K562 (cell line): ENCODE results near the gene LY6G6F. TPM values are rescaled to one million over a fixed set of nuclear protein-coding genes. Genes with fewer than 3 reads are reported as not detected.
A peak's percentile ranks its signal among the peaks of the same experiment; 100 is the strongest.

Experiments
- ARHGAP35 ChIP-seq: fragments of 450-650 bp; IDR thresholded peaks from 2 replicates; pipeline ENCODE4 v1.6.1; 2018; ENCODE audit not compliant: partially characterized antibody
- CREB3 ChIP-seq: fragments of 450-650 bp; conservative IDR thresholded peaks from 2 replicates; pipeline ENCODE4 v1.6.1; 2016; ENCODE audit warnings: missing genetic modification characterization, low read depth, mild to moderate bottlenecking, missing compliant biosample characterization, moderate library complexity
- E2F3 ChIP-seq: fragments of 250-450 bp; sonication (Bioruptor Pico); IDR thresholded peaks from 2 replicates; pipeline ENCODE4 v1.4.0; 2020; ENCODE audit warnings: mild to moderate bottlenecking
- EP400 ChIP-seq: fragments of 450-650 bp; IDR thresholded peaks from 2 replicates; pipeline ENCODE4 v1.6.1; 2017; ENCODE audit warnings: antibody characterized with exemption, mild to moderate bottlenecking, moderate library complexity
- FOXO4 ChIP-seq: fragments of 450-650 bp; formaldehyde crosslinking; IDR thresholded peaks from 2 replicates; pipeline ENCODE4 v1.4.0; 2020; ENCODE audit warnings: mild to moderate bottlenecking, moderate library complexity
- ILF3 ChIP-seq: fragments of 450-650 bp; IDR thresholded peaks from 2 replicates; pipeline ENCODE4 v1.6.1; 2018; ENCODE audit warnings: antibody characterized with exemption, mild to moderate bottlenecking, moderate library complexity, borderline replicate concordance
- NFE2 ChIP-seq: IDR thresholded peaks from 2 replicates; pipeline ENCODE4 v1.6.1; 2014; ENCODE audit warnings: antibody characterized with exemption, low read depth
- PCBP1 ChIP-seq: fragments of 200-400 bp; formaldehyde crosslinking; IDR thresholded peaks from 2 replicates; pipeline ENCODE4 v1.6.1; 2018; ENCODE audit warnings: mild to moderate bottlenecking, low read depth, low read length; ENCODE audit not compliant: poor library complexity, severe bottlenecking
- ZKSCAN8 ChIP-seq: fragments of 200-800 bp; sonication (Bioruptor generic); IDR thresholded peaks from 2 replicates; pipeline ENCODE4 v1.6.1; 2016; ENCODE audit warnings: missing genetic modification characterization, missing compliant biosample characterization
- ZNF174 ChIP-seq: fragments of 250-450 bp; sonication (Bioruptor Pico); IDR thresholded peaks from 2 replicates; pipeline ENCODE4 v1.4.0; 2020; ENCODE audit warnings: mild to moderate bottlenecking
- ZNF274 ChIP-seq: IDR thresholded peaks from 2 replicates; pipeline ENCODE4 v1.6.1; 2011; ENCODE audit warnings: low read depth, mild to moderate bottlenecking, low read length, moderate library complexity, borderline replicate concordance
- ZNF384 ChIP-seq: IDR thresholded peaks from 2 replicates; pipeline ENCODE4 v1.6.1; 2012; ENCODE audit warnings: low read depth, low read length, improper control_type of control experiment
- polyA plus RNA-seq, 8 experiments: library from polyadenylated mRNA; depleted of rRNA in 4 of 8; stranded (reverse) in 5 of 8; unstranded in 3 of 8; fragments of >200 nt; fragmentation: Nextera tagmentation in 2 of 8; fragmentation: Illumina TruSeq in 1 of 8; extraction: Ambion mirVana in 2 of 8; extraction: Trizol in 1 of 8; gene quantifications; 2 replicates each; pipeline versions ENCODE4 v1.2.1 to v1.2.3, GENCODE V29; 2011 to 2014; ENCODE audit warnings: inconsistent platforms in 1 of 8, missing spikeins in 1 of 8
- total RNA-seq, 7 experiments: library from RNA; depleted of rRNA in 6 of 7; stranded (reverse); fragments of >200 nt in 6 of 7; fragmentation: Illumina TruSeq in 2 of 7; extraction: Trizol in 2 of 7; gene quantifications; 2 replicates each; pipeline versions ENCODE4 v1.2.1 to v1.2.3, GENCODE V29; 2011 to 2021; ENCODE audit warnings: low replicate concordance in 1 of 7
- TF ChIP-seq, protein P1 (sequence below), 2 experiments: IDR thresholded peaks; 2 replicates each; pipeline ENCODE4 v1.6.1; 2012; ENCODE audit warnings: improper control_type of control experiment in 2 of 2, low read depth in 2 of 2, low read length in 2 of 2, borderline replicate concordance in 1 of 2
- TF ChIP-seq, protein P2 (sequence below): sonication (generic); formaldehyde crosslinking; IDR thresholded peaks from 2 replicates; pipeline ENCODE4 v1.8.1; 2022; ENCODE audit warnings: missing genetic modification reagents
- TF ChIP-seq, protein P3 (sequence below): fragments of 250-450 bp; sonication (Bioruptor Pico); IDR thresholded peaks from 2 replicates; pipeline ENCODE4 v1.5.0; 2020; ENCODE audit warnings: mild to moderate bottlenecking

Gene LY6G6F
- total and polyA plus RNA-seq, 9 of the 15 experiments (the other 6 are each of a cell fraction or from before 2014, with no cell fraction given), result 0.14 to 0.50 (median 0.28) TPM; not detected in 2

GRCh38 chr6:31739639-31740396, 33.2 kb downstream of the LY6G6F start, which contains the start of gene MSH5 (continued):
- TF ChIP-seq FOXO4 (CRISPR knock-in tag), result peak; percentile 80; the same call in 1 of the 2 replicates
- no peak for TF ChIP-seq ZNF274
- TF ChIP-seq, protein P1, sequence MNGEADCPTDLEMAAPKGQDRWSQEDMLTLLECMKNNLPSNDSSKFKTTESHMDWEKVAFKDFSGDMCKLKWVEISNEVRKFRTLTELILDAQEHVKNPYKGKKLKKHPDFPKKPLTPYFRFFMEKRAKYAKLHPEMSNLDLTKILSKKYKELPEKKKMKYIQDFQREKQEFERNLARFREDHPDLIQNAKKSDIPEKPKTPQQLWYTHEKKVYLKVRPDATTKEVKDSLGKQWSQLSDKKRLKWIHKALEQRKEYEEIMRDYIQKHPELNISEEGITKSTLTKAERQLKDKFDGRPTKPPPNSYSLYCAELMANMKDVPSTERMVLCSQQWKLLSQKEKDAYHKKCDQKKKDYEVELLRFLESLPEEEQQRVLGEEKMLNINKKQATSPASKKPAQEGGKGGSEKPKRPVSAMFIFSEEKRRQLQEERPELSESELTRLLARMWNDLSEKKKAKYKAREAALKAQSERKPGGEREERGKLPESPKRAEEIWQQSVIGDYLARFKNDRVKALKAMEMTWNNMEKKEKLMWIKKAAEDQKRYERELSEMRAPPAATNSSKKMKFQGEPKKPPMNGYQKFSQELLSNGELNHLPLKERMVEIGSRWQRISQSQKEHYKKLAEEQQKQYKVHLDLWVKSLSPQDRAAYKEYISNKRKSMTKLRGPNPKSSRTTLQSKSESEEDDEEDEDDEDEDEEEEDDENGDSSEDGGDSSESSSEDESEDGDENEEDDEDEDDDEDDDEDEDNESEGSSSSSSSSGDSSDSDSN (IDR thresholded peaks at IDR 0.05; ENCODE audit: borderline replicate concordance in 1 of 2, low read depth in 2 of 2, low read length in 2 of 2), result peak in 1 of 2 experiments; percentile 44; a peak in 1 of 4 replicates
- TF ChIP-seq ARHGAP35, result no peak
- TF ChIP-seq EP400, result no peak
- TF ChIP-seq ZNF384, result peak; percentile 49; the same call in 1 of the 2 replicates
- 0 out of 2 replicates have a peak, but pooled peaks have one; percentile 0 for TF ChIP-seq ZNF174 (CRISPR knock-in tag)
- peak; percentile 79 for TF ChIP-seq CREB3
- TF ChIP-seq, protein P2, sequence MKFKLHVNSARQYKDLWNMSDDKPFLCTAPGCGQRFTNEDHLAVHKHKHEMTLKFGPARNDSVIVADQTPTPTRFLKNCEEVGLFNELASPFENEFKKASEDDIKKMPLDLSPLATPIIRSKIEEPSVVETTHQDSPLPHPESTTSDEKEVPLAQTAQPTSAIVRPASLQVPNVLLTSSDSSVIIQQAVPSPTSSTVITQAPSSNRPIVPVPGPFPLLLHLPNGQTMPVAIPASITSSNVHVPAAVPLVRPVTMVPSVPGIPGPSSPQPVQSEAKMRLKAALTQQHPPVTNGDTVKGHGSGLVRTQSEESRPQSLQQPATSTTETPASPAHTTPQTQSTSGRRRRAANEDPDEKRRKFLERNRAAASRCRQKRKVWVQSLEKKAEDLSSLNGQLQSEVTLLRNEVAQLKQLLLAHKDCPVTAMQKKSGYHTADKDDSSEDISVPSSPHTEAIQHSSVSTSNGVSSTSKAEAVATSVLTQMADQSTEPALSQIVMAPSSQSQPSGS (CRISPR knock-in tag), result no peak
- TF ChIP-seq PCBP1, result peak; percentile 84
- TF ChIP-seq, protein P3, sequence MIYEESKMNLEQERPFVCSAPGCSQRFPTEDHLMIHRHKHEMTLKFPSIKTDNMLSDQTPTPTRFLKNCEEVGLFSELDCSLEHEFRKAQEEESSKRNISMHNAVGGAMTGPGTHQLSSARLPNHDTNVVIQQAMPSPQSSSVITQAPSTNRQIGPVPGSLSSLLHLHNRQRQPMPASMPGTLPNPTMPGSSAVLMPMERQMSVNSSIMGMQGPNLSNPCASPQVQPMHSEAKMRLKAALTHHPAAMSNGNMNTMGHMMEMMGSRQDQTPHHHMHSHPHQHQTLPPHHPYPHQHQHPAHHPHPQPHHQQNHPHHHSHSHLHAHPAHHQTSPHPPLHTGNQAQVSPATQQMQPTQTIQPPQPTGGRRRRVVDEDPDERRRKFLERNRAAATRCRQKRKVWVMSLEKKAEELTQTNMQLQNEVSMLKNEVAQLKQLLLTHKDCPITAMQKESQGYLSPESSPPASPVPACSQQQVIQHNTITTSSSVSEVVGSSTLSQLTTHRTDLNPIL (CRISPR knock-in tag), result no peak
- TF ChIP-seq ZKSCAN8 (CRISPR knock-in tag), result no peak
- TF ChIP-seq E2F3 (CRISPR knock-in tag), result peak; percentile 99
- no peak for TF ChIP-seq ILF3
- no peak for TF ChIP-seq NFE2
